HL-60 (cell line): ENCODE measurements around the gene CCSER1.

Experiments
- GABPA ChIP-seq: IDR thresholded peaks from 2 replicates; pipeline ENCODE4 v1.6.1; 2012; ENCODE audit warnings: low read depth
- POLR2AphosphoS5 ChIP-seq: IDR thresholded peaks from 2 replicates; pipeline ENCODE4 v1.6.1; 2012; ENCODE audit warnings: low read depth
- SPI1 ChIP-seq: IDR thresholded peaks from 2 replicates; pipeline ENCODE4 v1.6.1; 2012; ENCODE audit warnings: low read depth, mild to moderate bottlenecking, borderline replicate concordance
- TF ChIP-seq, protein P1 (sequence below): IDR thresholded peaks from one replicate; pipeline ENCODE4 v1.5.1; 2011; ENCODE audit warnings: low read length, control low read depth, inconsistent platforms; ENCODE audit not compliant: insufficient read depth
- TF ChIP-seq, protein P2 (sequence below): IDR thresholded peaks from 2 replicates; pipeline ENCODE4 v1.6.1; 2012; ENCODE audit warnings: low read depth; ENCODE audit not compliant: insufficient replicate concordance

DNA sequence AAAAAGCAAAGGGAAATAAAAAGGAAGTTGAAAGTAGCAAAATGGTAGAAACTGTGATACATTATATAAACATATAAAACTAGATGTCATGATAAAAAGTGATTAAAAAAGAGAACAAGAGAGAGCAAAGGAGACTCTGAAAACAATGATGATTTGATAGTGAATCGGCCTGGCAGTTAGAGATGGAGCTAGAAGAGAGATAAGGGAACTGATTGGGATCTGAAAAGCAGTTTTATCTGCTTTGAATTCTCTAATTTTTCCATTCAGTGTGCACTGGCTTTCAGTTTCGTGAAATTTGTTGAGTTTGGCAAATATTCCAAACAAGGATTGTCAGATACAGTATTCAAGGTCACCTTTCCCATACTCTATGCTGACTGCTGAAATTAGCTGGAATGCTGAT, 21.9 kb upstream of the CCSER1 start:
- TF ChIP-seq, protein P1, sequence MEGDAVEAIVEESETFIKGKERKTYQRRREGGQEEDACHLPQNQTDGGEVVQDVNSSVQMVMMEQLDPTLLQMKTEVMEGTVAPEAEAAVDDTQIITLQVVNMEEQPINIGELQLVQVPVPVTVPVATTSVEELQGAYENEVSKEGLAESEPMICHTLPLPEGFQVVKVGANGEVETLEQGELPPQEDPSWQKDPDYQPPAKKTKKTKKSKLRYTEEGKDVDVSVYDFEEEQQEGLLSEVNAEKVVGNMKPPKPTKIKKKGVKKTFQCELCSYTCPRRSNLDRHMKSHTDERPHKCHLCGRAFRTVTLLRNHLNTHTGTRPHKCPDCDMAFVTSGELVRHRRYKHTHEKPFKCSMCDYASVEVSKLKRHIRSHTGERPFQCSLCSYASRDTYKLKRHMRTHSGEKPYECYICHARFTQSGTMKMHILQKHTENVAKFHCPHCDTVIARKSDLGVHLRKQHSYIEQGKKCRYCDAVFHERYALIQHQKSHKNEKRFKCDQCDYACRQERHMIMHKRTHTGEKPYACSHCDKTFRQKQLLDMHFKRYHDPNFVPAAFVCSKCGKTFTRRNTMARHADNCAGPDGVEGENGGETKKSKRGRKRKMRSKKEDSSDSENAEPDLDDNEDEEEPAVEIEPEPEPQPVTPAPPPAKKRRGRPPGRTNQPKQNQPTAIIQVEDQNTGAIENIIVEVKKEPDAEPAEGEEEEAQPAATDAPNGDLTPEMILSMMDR: no peak
- TF ChIP-seq GABPA: no peak
- TF ChIP-seq, protein P2, sequence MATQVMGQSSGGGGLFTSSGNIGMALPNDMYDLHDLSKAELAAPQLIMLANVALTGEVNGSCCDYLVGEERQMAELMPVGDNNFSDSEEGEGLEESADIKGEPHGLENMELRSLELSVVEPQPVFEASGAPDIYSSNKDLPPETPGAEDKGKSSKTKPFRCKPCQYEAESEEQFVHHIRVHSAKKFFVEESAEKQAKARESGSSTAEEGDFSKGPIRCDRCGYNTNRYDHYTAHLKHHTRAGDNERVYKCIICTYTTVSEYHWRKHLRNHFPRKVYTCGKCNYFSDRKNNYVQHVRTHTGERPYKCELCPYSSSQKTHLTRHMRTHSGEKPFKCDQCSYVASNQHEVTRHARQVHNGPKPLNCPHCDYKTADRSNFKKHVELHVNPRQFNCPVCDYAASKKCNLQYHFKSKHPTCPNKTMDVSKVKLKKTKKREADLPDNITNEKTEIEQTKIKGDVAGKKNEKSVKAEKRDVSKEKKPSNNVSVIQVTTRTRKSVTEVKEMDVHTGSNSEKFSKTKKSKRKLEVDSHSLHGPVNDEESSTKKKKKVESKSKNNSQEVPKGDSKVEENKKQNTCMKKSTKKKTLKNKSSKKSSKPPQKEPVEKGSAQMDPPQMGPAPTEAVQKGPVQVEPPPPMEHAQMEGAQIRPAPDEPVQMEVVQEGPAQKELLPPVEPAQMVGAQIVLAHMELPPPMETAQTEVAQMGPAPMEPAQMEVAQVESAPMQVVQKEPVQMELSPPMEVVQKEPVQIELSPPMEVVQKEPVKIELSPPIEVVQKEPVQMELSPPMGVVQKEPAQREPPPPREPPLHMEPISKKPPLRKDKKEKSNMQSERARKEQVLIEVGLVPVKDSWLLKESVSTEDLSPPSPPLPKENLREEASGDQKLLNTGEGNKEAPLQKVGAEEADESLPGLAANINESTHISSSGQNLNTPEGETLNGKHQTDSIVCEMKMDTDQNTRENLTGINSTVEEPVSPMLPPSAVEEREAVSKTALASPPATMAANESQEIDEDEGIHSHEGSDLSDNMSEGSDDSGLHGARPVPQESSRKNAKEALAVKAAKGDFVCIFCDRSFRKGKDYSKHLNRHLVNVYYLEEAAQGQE: no peak
- TF ChIP-seq POLR2AphosphoS5: no peak
- TF ChIP-seq SPI1: no peak
